ENCODE data around the gene C10orf71. TPM values are rescaled to one million over a fixed set of nuclear protein-coding genes. Genes with fewer than 3 reads are reported as not detected.

C10orf71 gene
- total RNA-seq, 2 experiments from 2014 or later, result not detected

Other genes with a start within 250 kb of the C10orf71 start
- under 1 TPM; 0.10 to 0.24 TPM for gene VSTM4, start 183.6 kb upstream of the C10orf71 start, total RNA-seq
- gene FAM170B, start 165.1 kb upstream of the C10orf71 start, total RNA-seq, result not detected
- 100 to 1,000 TPM; 106 to 108 TPM for gene TMEM273, start 110.8 kb upstream of the C10orf71 start, total RNA-seq
- not detected for gene DRGX, start 96.9 kb downstream of the C10orf71 start, total RNA-seq
- gene ERCC6, start 240.0 kb downstream of the C10orf71 start, total RNA-seq, result 10 to 100 TPM; 17.5 to 18.8 TPM